Kidney (tissue), 14 donors: ENCODE data around the gene MAPK8. TPM values are rescaled to one million over a fixed set of nuclear protein-coding genes. Genes with fewer than 3 reads are reported as not detected.

Experiments used
- DNase-seq, 5 donors: peaks; one replicate each; pipeline ENCODE4 v3.0.0-alpha.2; 2013 to 2020
- FAIRE-seq: peaks from 2 replicates; lab custom pipeline; 2012; peaks lifted over from hg19 to GRCh38; lab: Jason Lieb, UNC
- H3K27ac ChIP-seq, 2 donors: one replicate each; pipeline ENCODE4 v1.7.0; 2013; ENCODE audit warnings: low read depth in 2 of 2, low read length in 2 of 2, inconsistent platforms in 1 of 2
- H3K27me3 ChIP-seq: one replicate; pipeline ENCODE4 v1.7.1; 2013; ENCODE audit warnings: low read length, inconsistent platforms; ENCODE audit not compliant: control insufficient read depth, insufficient read depth
- H3K36me3 ChIP-seq, 3 donors: one replicate each; pipeline versions ENCODE4 v1.7.0 to v1.7.1; 2013; ENCODE audit warnings: low read length in 3 of 3, control low read depth in 1 of 3, inconsistent platforms in 1 of 3; ENCODE audit not compliant: insufficient read depth in 3 of 3, control insufficient read depth in 2 of 3
- H3K4me1 ChIP-seq, 3 donors: one replicate each; pipeline versions ENCODE4 v1.7.0 to v1.7.1; 2013; ENCODE audit warnings: low read length in 3 of 3, inconsistent platforms in 1 of 3, low read depth in 1 of 3; ENCODE audit not compliant: control insufficient read depth in 2 of 3, insufficient read depth in 2 of 3
- H3K4me3 ChIP-seq, 3 donors: one replicate each; pipeline versions ENCODE4 v1.7.0 to v1.8.1; 2013; ENCODE audit warnings: low read length in 3 of 3, control low read depth in 1 of 3, inconsistent platforms in 1 of 3
- H3K9ac ChIP-seq, 3 donors: one replicate each; pipeline versions ENCODE4 v1.7.0 to v1.7.1; 2013; ENCODE audit warnings: low read length in 3 of 3, control low read depth in 1 of 3, inconsistent platforms in 1 of 3
- H3K9me3 ChIP-seq, 3 donors: one replicate each; pipeline versions ENCODE4 v1.7.0 to v1.7.1; 2013; ENCODE audit warnings: low read length in 3 of 3, control low read depth in 1 of 3, inconsistent platforms in 1 of 3; ENCODE audit not compliant: control insufficient read depth in 2 of 3, insufficient read depth in 1 of 3
- CTCF ChIP-seq: IDR thresholded peaks from 3 replicates; pipeline ENCODE4 v1.5.1; 2012; ENCODE audit warnings: mild to moderate bottlenecking, moderate library complexity, borderline replicate concordance; ENCODE audit not compliant: insufficient read depth; ENCODE audit errors: extremely low read depth
- intact Hi-C: fragments of 100-400 bp; cut with DNase I; formaldehyde crosslinking; loops from one replicate; pipeline ENCODE4 v1.11.1; 2022
- polyA plus RNA-seq: library from polyadenylated mRNA; stranded (reverse); fragments of 350-450 nt; fragmentation: Illumina TruSeq; extraction: RNeasy Lipid Tissue Mini Kit (QIAGEN cat#74804); gene quantifications from one replicate; pipeline ENCODE4 v1.2.3, GENCODE V29; 2014; ENCODE audit warnings: low read depth, low replicate concordance; ENCODE audit not compliant: insufficient read depth
- total RNA-seq: library from RNA; stranded (reverse); fragmentation: NEBNext Ultra II Directional; extraction: Animal tissue kit (Norgen Biotek cat#: 25700); gene quantifications from one replicate; pipeline ENCODE4 v1.2.1, GENCODE V29; 2021
- donor health status: control.
- donor health status: control.
- donor health status: control.
- donor health status: control.
- donor health status: control.
- donor health status: DM: yes; HTN: yes; CAD: no.
- donor health status: Normal renal cell carcinoma (clear cell type).

Gene MAPK8
- total and polyA plus RNA-seq, 2 donors from 2014 or later, result 17.0 to 36.7 TPM

GRCh38 chr10:48437546-48437945, 131.1 kb downstream of the MAPK8 start:
- no peaks in the 10 kb centered on the region for H3K4me1 ChIP-seq
- peaks cover 0 to 7% (median 2%) of the 10 kb centered on the region in 3 donors for H3K36me3 ChIP-seq
- DNase-seq (no peak), FAIRE-seq (no peak)
- intact Hi-C loops, result no loop called here
- no peaks in the 10 kb centered on the region for H3K27me3 ChIP-seq
- H3K9ac ChIP-seq, result no peak overlapping the region
- no peak overlapping the region for H3K4me3 ChIP-seq
- no peak overlapping the region for H3K27ac ChIP-seq
- no peak for TF ChIP-seq CTCF
- H3K9me3 ChIP-seq, result no peaks in the 10 kb centered on the region

DNA sequence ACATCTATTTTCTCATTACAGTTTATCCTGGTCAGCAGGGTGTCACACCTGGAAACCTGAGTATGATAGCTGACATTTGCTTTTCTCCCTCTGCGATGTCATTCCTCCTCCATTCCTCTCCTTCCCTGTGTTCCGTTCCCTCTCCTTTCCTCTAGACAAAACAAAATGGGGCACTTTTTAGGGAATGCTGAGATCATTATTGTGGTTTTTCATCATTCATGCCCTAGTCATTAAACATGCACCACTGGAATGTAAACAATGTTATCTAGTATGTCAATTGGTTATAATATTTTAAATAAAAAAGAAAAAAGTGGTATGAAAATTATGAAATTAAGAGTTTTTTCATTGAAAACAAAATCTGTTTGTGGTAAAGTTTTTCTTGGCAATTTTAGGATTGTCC, 132.6 kb downstream of the MAPK8 start:
- Histone ChIP-seq H3K36me3 (peaks cover 0 to 7% (median 2%) of the 10 kb centered on the region in 3 donors), H3K9ac (no peak overlapping the region), H3K27ac (no peak overlapping the region), H3K4me1 (no peaks in the 10 kb centered on the region), H3K4me3 (no peak overlapping the region), H3K27me3 (no peaks in the 10 kb centered on the region), H3K9me3 (no peaks in the 10 kb centered on the region)
- DNase-seq (no peak), FAIRE-seq (no peak)
- intact Hi-C loops, result no loop called here
- no peak for TF ChIP-seq CTCF

- TF ChIP-seq CTCF, result no peak
- peaks cover 0 to 6% (median under 1%) of the 10 kb centered on the region in 3 donors for H3K36me3 ChIP-seq
- no peaks in the 10 kb centered on the region for H3K27me3 ChIP-seq
- H3K27ac ChIP-seq, result peak overlapping the region in 1 of 2 donors; percentile 56
- FAIRE-seq (no peak), DNase-seq (peak; percentile 46 to 77 (median 57))
- intact Hi-C loops, result no loop called here
- no peaks in the 10 kb centered on the region for H3K9me3 ChIP-seq
- H3K4me3 ChIP-seq, result peak overlapping the region in 1 of 3 donors; percentile 23
- no peaks in the 10 kb centered on the region for H3K4me1 ChIP-seq
- no peak overlapping the region for H3K9ac ChIP-seq
Measured at GRCh38 chr10:48439581-48440041, 133.1 kb downstream of the MAPK8 start.

GRCh38 chr10:48440771-48441170, 134.3 kb downstream of the MAPK8 start:
- Histone ChIP-seq H3K4me1 (no peaks in the 10 kb centered on the region), H3K36me3 (peaks cover 0 to 3% (median 0%) of the 10 kb centered on the region in 3 donors), H3K27ac (no peak overlapping the region), H3K9ac (no peak overlapping the region), H3K9me3 (no peaks in the 10 kb centered on the region), H3K27me3 (no peaks in the 10 kb centered on the region), H3K4me3 (no peak overlapping the region)
- TF ChIP-seq CTCF, result no peak
- intact Hi-C loops, result no loop called here
- no peak for DNase-seq
- no peak for FAIRE-seq
